ENCODE results near the gene IFIT1B.

Gene IFIT1B

GRCh38 chr10:89368129-89368528, 9.7 kb upstream of the IFIT1B start:
- Histone ChIP-seq H3K4me1 (ENCODE audit: control insufficient read depth, low read depth, low read length) (peaks cover 6% of the 10 kb centered on the region), H3K9me3 (ENCODE audit: control insufficient read depth, low read depth, low read length) (no peaks in the 10 kb centered on the region), H3K27ac (ENCODE audit: low read length) (no peak overlapping the region), H3K9ac (ENCODE audit: low read length) (no peak overlapping the region), H3K36me3 (ENCODE audit: control insufficient read depth, low read depth, low read length) (no peaks in the 10 kb centered on the region), H3K4me3 (ENCODE audit: low read length) (no peak overlapping the region), H3K27me3 (ENCODE audit: control insufficient read depth, insufficient read depth, low read length) (no peaks in the 10 kb centered on the region)

- Histone ChIP-seq H3K4me1 (ENCODE audit: control insufficient read depth, low read depth, low read length) (peaks cover 6% of the 10 kb centered on the region), H3K9ac (ENCODE audit: low read length) (no peak overlapping the region), H3K36me3 (ENCODE audit: control insufficient read depth, low read depth, low read length) (no peaks in the 10 kb centered on the region), H3K4me3 (ENCODE audit: low read length) (no peak overlapping the region), H3K27ac (ENCODE audit: low read length) (no peak overlapping the region), H3K27me3 (ENCODE audit: control insufficient read depth, insufficient read depth, low read length) (no peaks in the 10 kb centered on the region), H3K9me3 (ENCODE audit: control insufficient read depth, low read depth, low read length) (no peaks in the 10 kb centered on the region)
Observed at GRCh38 chr10:89369156-89370105, 8.4 kb upstream of the IFIT1B start.

- no peak overlapping the region for H3K27ac ChIP-seq (ENCODE audit: low read length)
- no peaks in the 10 kb centered on the region for H3K27me3 ChIP-seq (ENCODE audit: control insufficient read depth, insufficient read depth, low read length)
Observed at GRCh38 chr10:89371079-89371478, 6.8 kb upstream of the IFIT1B start.

GRCh38 chr10:89371987-89372386, 5.9 kb upstream of the IFIT1B start:
- no peaks in the 10 kb centered on the region for H3K36me3 ChIP-seq (ENCODE audit: control insufficient read depth, low read depth, low read length)
- no peak overlapping the region for H3K4me3 ChIP-seq (ENCODE audit: low read length)
- H3K9me3 ChIP-seq (ENCODE audit: control insufficient read depth, low read depth, low read length) = no peaks in the 10 kb centered on the region
- no peak overlapping the region for H3K9ac ChIP-seq (ENCODE audit: low read length)
- H3K27ac ChIP-seq (ENCODE audit: low read length) = no peak overlapping the region
- peaks cover 6% of the 10 kb centered on the region for H3K4me1 ChIP-seq (ENCODE audit: control insufficient read depth, low read depth, low read length)
- no peaks in the 10 kb centered on the region for H3K27me3 ChIP-seq (ENCODE audit: control insufficient read depth, insufficient read depth, low read length)

More at GRCh38 chr10:89371079-89371478, 6.8 kb upstream of the IFIT1B start:
- no peak overlapping the region for H3K9ac ChIP-seq (ENCODE audit: low read length)
- peaks cover 6% of the 10 kb centered on the region for H3K4me1 ChIP-seq (ENCODE audit: control insufficient read depth, low read depth, low read length)
- no peak overlapping the region for H3K4me3 ChIP-seq (ENCODE audit: low read length)
- no peaks in the 10 kb centered on the region for H3K9me3 ChIP-seq (ENCODE audit: control insufficient read depth, low read depth, low read length)
- no peaks in the 10 kb centered on the region for H3K36me3 ChIP-seq (ENCODE audit: control insufficient read depth, low read depth, low read length)

GRCh38 chr10:89373916-89374711, 3.7 kb upstream of the IFIT1B start:
- H3K27ac ChIP-seq (ENCODE audit: low read length) = no peak overlapping the region
- H3K27me3 ChIP-seq (ENCODE audit: control insufficient read depth, insufficient read depth, low read length) = no peaks in the 10 kb centered on the region
- H3K9me3 ChIP-seq (ENCODE audit: control insufficient read depth, low read depth, low read length) = no peaks in the 10 kb centered on the region
- H3K4me1 ChIP-seq (ENCODE audit: control insufficient read depth, low read depth, low read length) = peaks cover 3% of the 10 kb centered on the region
- H3K9ac ChIP-seq (ENCODE audit: low read length) = no peak overlapping the region
- H3K4me3 ChIP-seq (ENCODE audit: low read length) = no peak overlapping the region
- H3K36me3 ChIP-seq (ENCODE audit: control insufficient read depth, low read depth, low read length) = no peaks in the 10 kb centered on the region

GRCh38 chr10:89374713-89375141, 3.1 kb upstream of the IFIT1B start:
- no peaks in the 10 kb centered on the region for H3K36me3 ChIP-seq (ENCODE audit: control insufficient read depth, low read depth, low read length)
- H3K9me3 ChIP-seq (ENCODE audit: control insufficient read depth, low read depth, low read length) = no peaks in the 10 kb centered on the region
- H3K4me1 ChIP-seq (ENCODE audit: control insufficient read depth, low read depth, low read length) = peaks cover 3% of the 10 kb centered on the region
- no peak overlapping the region for H3K9ac ChIP-seq (ENCODE audit: low read length)
- H3K27me3 ChIP-seq (ENCODE audit: control insufficient read depth, insufficient read depth, low read length) = no peaks in the 10 kb centered on the region
- no peak overlapping the region for H3K27ac ChIP-seq (ENCODE audit: low read length)
- no peak overlapping the region for H3K4me3 ChIP-seq (ENCODE audit: low read length)

GRCh38 chr10:89379103-89379502, 1.2 kb downstream of the IFIT1B start:
- no peaks in the 10 kb centered on the region for H3K9me3 ChIP-seq (ENCODE audit: control insufficient read depth, low read depth, low read length)
- H3K36me3 ChIP-seq (ENCODE audit: control insufficient read depth, low read depth, low read length) = no peaks in the 10 kb centered on the region
- no peak overlapping the region for H3K4me3 ChIP-seq (ENCODE audit: low read length)
- H3K4me1 ChIP-seq (ENCODE audit: control insufficient read depth, low read depth, low read length) = peaks cover 3% of the 10 kb centered on the region
- no peak overlapping the region for H3K27ac ChIP-seq (ENCODE audit: low read length)
- H3K27me3 ChIP-seq (ENCODE audit: control insufficient read depth, insufficient read depth, low read length) = no peaks in the 10 kb centered on the region
- no peak overlapping the region for H3K9ac ChIP-seq (ENCODE audit: low read length)

GRCh38 chr10:89382757-89383156, 4.9 kb downstream of the IFIT1B start:
- H3K36me3 ChIP-seq (ENCODE audit: control insufficient read depth, low read depth, low read length) = no peaks in the 10 kb centered on the region
- H3K27me3 ChIP-seq (ENCODE audit: control insufficient read depth, insufficient read depth, low read length) = no peaks in the 10 kb centered on the region
- H3K27ac ChIP-seq (ENCODE audit: low read length) = no peak overlapping the region
- no peak overlapping the region for H3K9ac ChIP-seq (ENCODE audit: low read length)
- no peak overlapping the region for H3K4me3 ChIP-seq (ENCODE audit: low read length)
- peaks cover 3% of the 10 kb centered on the region for H3K4me1 ChIP-seq (ENCODE audit: control insufficient read depth, low read depth, low read length)
- no peaks in the 10 kb centered on the region for H3K9me3 ChIP-seq (ENCODE audit: control insufficient read depth, low read depth, low read length)

GRCh38 chr10:89384474-89385340, 6.9 kb downstream of the IFIT1B start:
- H3K27me3 ChIP-seq (ENCODE audit: control insufficient read depth, insufficient read depth, low read length) = no peaks in the 10 kb centered on the region
- H3K9ac ChIP-seq (ENCODE audit: low read length) = no peak overlapping the region
- H3K27ac ChIP-seq (ENCODE audit: low read length) = no peak overlapping the region
- no peaks in the 10 kb centered on the region for H3K36me3 ChIP-seq (ENCODE audit: control insufficient read depth, low read depth, low read length)
- H3K9me3 ChIP-seq (ENCODE audit: control insufficient read depth, low read depth, low read length) = no peaks in the 10 kb centered on the region
- no peaks in the 10 kb centered on the region for H3K4me1 ChIP-seq (ENCODE audit: control insufficient read depth, low read depth, low read length)
- no peak overlapping the region for H3K4me3 ChIP-seq (ENCODE audit: low read length)

- Histone ChIP-seq H3K9me3 (ENCODE audit: control insufficient read depth, low read depth, low read length) (no peaks in the 10 kb centered on the region), H3K36me3 (ENCODE audit: control insufficient read depth, low read depth, low read length) (no peaks in the 10 kb centered on the region), H3K9ac (ENCODE audit: low read length) (no peak overlapping the region), H3K27me3 (ENCODE audit: control insufficient read depth, insufficient read depth, low read length) (no peaks in the 10 kb centered on the region), H3K4me3 (ENCODE audit: low read length) (no peak overlapping the region), H3K27ac (ENCODE audit: low read length) (no peak overlapping the region), H3K4me1 (ENCODE audit: control insufficient read depth, low read depth, low read length) (peaks cover 5% of the 10 kb centered on the region)
Observed at GRCh38 chr10:89388806-89389205, 10.9 kb downstream of the IFIT1B start.

GRCh38 chr10:89389254-89389653, 11.4 kb downstream of the IFIT1B start:
- Histone ChIP-seq H3K36me3 (ENCODE audit: control insufficient read depth, low read depth, low read length) (no peaks in the 10 kb centered on the region), H3K9ac (ENCODE audit: low read length) (no peak overlapping the region), H3K27ac (ENCODE audit: low read length) (no peak overlapping the region), H3K4me3 (ENCODE audit: low read length) (no peak overlapping the region), H3K9me3 (ENCODE audit: control insufficient read depth, low read depth, low read length) (no peaks in the 10 kb centered on the region), H3K27me3 (ENCODE audit: control insufficient read depth, insufficient read depth, low read length) (no peaks in the 10 kb centered on the region), H3K4me1 (ENCODE audit: control insufficient read depth, low read depth, low read length) (peaks cover 5% of the 10 kb centered on the region)

Measured in iPS-18a (cell line).